ENCODE measurements around the gene PRICKLE4.

The PRICKLE4 gene

GRCh38 chr6:41779788-41780550, 613 bp upstream of the PRICKLE4 start, which contains the start of gene FRS3:
Gene FRS3 (minus strand): TSS chr6:41779900. CDS start chr6:41776987, 2,913 bp downstream.
- H3K9me2 ChIP-seq (replicated peaks; ENCODE audit: insufficient read depth, low read length): no peaks in the 10 kb centered on the region
- no peak within 1 kb of the TSS for H3K27ac ChIP-seq (ENCODE audit: low read depth, low read length)
- H3K4me2 ChIP-seq (ENCODE audit: low read depth, low read length, poor library complexity, severe bottlenecking): peak within 1 kb of the TSS; percentile 90
- peaks cover 18% of the 10 kb centered on the region for H3F3A ChIP-seq (ENCODE audit: insufficient read depth)
- no peaks in the 10 kb centered on the region for H4K20me1 ChIP-seq (ENCODE audit: low read depth, low read length)
- no peaks in the 10 kb centered on the region for H3K9me3 ChIP-seq (ENCODE audit: insufficient read depth, low read length)
- TF ChIP-seq EZH2phosphoT487 (conservative IDR thresholded peaks at IDR 0.05; ENCODE audit: low read length) (no peak), CTCF (IDR thresholded peaks at IDR 0.05; ENCODE audit: insufficient read depth, low read length, poor library complexity, severe bottlenecking) (peak; percentile 100)
- no peaks in the 10 kb centered on the region for H3K27me3 ChIP-seq (ENCODE audit: low read length)
- peak within 1 kb of the TSS; percentile 80 for H3K4me3 ChIP-seq (ENCODE audit: insufficient read depth, low read length, poor library complexity, severe bottlenecking)
- peak within 1 kb of the TSS; percentile 99 for H2AFZ ChIP-seq (ENCODE audit: low read depth, low read length, severe bottlenecking)
- H3K36me3 ChIP-seq (ENCODE audit: low read length): no peaks in the 10 kb centered on the region
- H3K79me2 ChIP-seq (ENCODE audit: insufficient read depth, low read length): no peaks in the 10 kb centered on the region
- H3K9ac ChIP-seq (ENCODE audit: low read length): peak within 1 kb of the TSS; percentile 68

GRCh38 chr6:41781366-41781730, 766 bp downstream of the PRICKLE4 start:
- H4K20me1 ChIP-seq (ENCODE audit: low read depth, low read length): no peaks in the 10 kb centered on the region
- TF ChIP-seq CTCF (IDR thresholded peaks at IDR 0.05; ENCODE audit: insufficient read depth, low read length, poor library complexity, severe bottlenecking) (no peak), EZH2phosphoT487 (conservative IDR thresholded peaks at IDR 0.05; ENCODE audit: low read length) (no peak)
- H3K27me3 ChIP-seq (ENCODE audit: low read length): no peaks in the 10 kb centered on the region
- no peak overlapping the region for H3K9ac ChIP-seq (ENCODE audit: low read length)
- no peaks in the 10 kb centered on the region for H3K36me3 ChIP-seq (ENCODE audit: low read length)
- peaks cover 18% of the 10 kb centered on the region for H3F3A ChIP-seq (ENCODE audit: insufficient read depth)
- no peak overlapping the region for H3K4me3 ChIP-seq (ENCODE audit: insufficient read depth, low read length, poor library complexity, severe bottlenecking)
- no peaks in the 10 kb centered on the region for H3K79me2 ChIP-seq (ENCODE audit: insufficient read depth, low read length)
- no peak overlapping the region for H2AFZ ChIP-seq (ENCODE audit: low read depth, low read length, severe bottlenecking)
- H3K4me2 ChIP-seq (ENCODE audit: low read depth, low read length, poor library complexity, severe bottlenecking): no peak overlapping the region
- H3K9me2 ChIP-seq (replicated peaks; ENCODE audit: insufficient read depth, low read length): no peaks in the 10 kb centered on the region
- H3K27ac ChIP-seq (ENCODE audit: low read depth, low read length): no peak overlapping the region
- no peaks in the 10 kb centered on the region for H3K9me3 ChIP-seq (ENCODE audit: insufficient read depth, low read length)

- H3F3A ChIP-seq (ENCODE audit: insufficient read depth): peaks cover 17% of the 10 kb centered on the region
- H3K9me2 ChIP-seq (replicated peaks; ENCODE audit: insufficient read depth, low read length): no peaks in the 10 kb centered on the region
- no peaks in the 10 kb centered on the region for H3K36me3 ChIP-seq (ENCODE audit: low read length)
- H3K4me2 ChIP-seq (ENCODE audit: low read depth, low read length, poor library complexity, severe bottlenecking): no peak overlapping the region
- no peaks in the 10 kb centered on the region for H3K9me3 ChIP-seq (ENCODE audit: insufficient read depth, low read length)
- no peaks in the 10 kb centered on the region for H3K27me3 ChIP-seq (ENCODE audit: low read length)
- TF ChIP-seq CTCF (IDR thresholded peaks at IDR 0.05; ENCODE audit: insufficient read depth, low read length, poor library complexity, severe bottlenecking) (no peak), EZH2phosphoT487 (conservative IDR thresholded peaks at IDR 0.05; ENCODE audit: low read length) (no peak)
- H2AFZ ChIP-seq (ENCODE audit: low read depth, low read length, severe bottlenecking): no peak overlapping the region
- no peak overlapping the region for H3K9ac ChIP-seq (ENCODE audit: low read length)
- H4K20me1 ChIP-seq (ENCODE audit: low read depth, low read length): no peaks in the 10 kb centered on the region
- H3K4me3 ChIP-seq (ENCODE audit: insufficient read depth, low read length, poor library complexity, severe bottlenecking): no peak overlapping the region
- H3K79me2 ChIP-seq (ENCODE audit: insufficient read depth, low read length): peaks cover 6% of the 10 kb centered on the region
- H3K27ac ChIP-seq (ENCODE audit: low read depth, low read length): no peak overlapping the region
Observed at GRCh38 chr6:41783106-41783780, 2.7 kb downstream of the PRICKLE4 start.
